H9 (cell line): ENCODE data around the gene TCN1. TPM values are rescaled to one million over a fixed set of nuclear protein-coding genes. Genes with fewer than 3 reads are reported as not detected.

Source experiments
- DNase-seq: peaks from one replicate; pipeline ENCODE4 v3.0.0-alpha.2; 2017
- H2AFZ ChIP-seq: one replicate; pipeline ENCODE4 v1.6.1; 2013; ENCODE audit warnings: mild to moderate bottlenecking, low read length, control low read depth, moderate library complexity
- H2AK5ac ChIP-seq: 2 replicates; pipeline ENCODE4 v1.6.1; 2013; ENCODE audit warnings: low read length, control low read depth, mixed read lengths; ENCODE audit not compliant: insufficient read length
- H2BK120ac ChIP-seq: one replicate; pipeline ENCODE4 v1.6.1; 2013; ENCODE audit warnings: low read depth, mild to moderate bottlenecking, low read length, control low read depth, inconsistent platforms; ENCODE audit not compliant: poor library complexity, severe bottlenecking
- H2BK12ac ChIP-seq: 2 replicates; pipeline ENCODE4 v1.6.1; 2013; ENCODE audit warnings: low read length, control low read depth, mixed read lengths, low read depth; ENCODE audit not compliant: insufficient read length
- H2BK15ac ChIP-seq: 2 replicates; pipeline ENCODE4 v1.6.1; 2013; ENCODE audit warnings: low read depth, low read length, control low read depth
- H2BK20ac ChIP-seq: one replicate; pipeline ENCODE4 v1.6.1; 2013; ENCODE audit warnings: low read depth, mild to moderate bottlenecking, low read length, control low read depth, inconsistent platforms; ENCODE audit not compliant: poor library complexity, severe bottlenecking
- H2BK5ac ChIP-seq: 2 replicates; pipeline ENCODE4 v1.6.1; 2013; ENCODE audit warnings: low read length, control low read depth, mixed read lengths; ENCODE audit not compliant: insufficient read length
- H3K14ac ChIP-seq: 2 replicates; pipeline ENCODE4 v1.6.1; 2013; ENCODE audit warnings: low read length, control low read depth; ENCODE audit not compliant: insufficient read depth
- H3K18ac ChIP-seq: 2 replicates; pipeline ENCODE4 v1.6.1; 2013; ENCODE audit warnings: low read depth, mild to moderate bottlenecking, mixed read lengths, low read length, control low read depth; ENCODE audit not compliant: insufficient read length
- H3K23ac ChIP-seq: 2 replicates; pipeline ENCODE4 v1.6.1; 2013; ENCODE audit warnings: low read length, control low read depth, mixed read lengths, low read depth; ENCODE audit not compliant: insufficient read length
- H3K23me2 ChIP-seq: 2 replicates; pipeline ENCODE4 v1.6.1; 2013; ENCODE audit warnings: low read depth, mild to moderate bottlenecking, mixed read lengths, low read length, control low read depth; ENCODE audit not compliant: insufficient read length, poor library complexity, severe bottlenecking
- H3K27ac ChIP-seq: 2 replicates; pipeline ENCODE4 v1.5.1; 2013; ENCODE audit warnings: low read length, control low read depth, mixed read lengths, low read depth; ENCODE audit not compliant: insufficient read length
- H3K27me3 ChIP-seq: 2 replicates; pipeline ENCODE4 v1.6.1; 2013; ENCODE audit warnings: low read length, control low read depth, inconsistent platforms; ENCODE audit not compliant: insufficient read depth
- H3K4ac ChIP-seq: 2 replicates; pipeline ENCODE4 v1.6.1; 2013; ENCODE audit warnings: low read depth, mild to moderate bottlenecking, control low read depth, inconsistent platforms, low read length, moderate library complexity
- H3K4me1 ChIP-seq: 2 replicates; pipeline ENCODE4 v1.6.1; 2013; ENCODE audit warnings: low read length, control low read depth, inconsistent platforms; ENCODE audit not compliant: insufficient read depth
- H3K4me2 ChIP-seq: 2 replicates; pipeline ENCODE4 v1.6.1; 2013; ENCODE audit warnings: low read length, control low read depth, mixed read lengths; ENCODE audit not compliant: insufficient read length, insufficient read depth
- H3K56ac ChIP-seq: 2 replicates; pipeline ENCODE4 v1.6.1; 2013; ENCODE audit warnings: low read depth, mild to moderate bottlenecking, mixed read lengths, low read length, control low read depth; ENCODE audit not compliant: insufficient read length
- H3K79me1 ChIP-seq: 2 replicates; pipeline ENCODE4 v1.6.1; 2013; ENCODE audit warnings: low read depth, mild to moderate bottlenecking, moderate library complexity, low read length, control low read depth, inconsistent platforms; ENCODE audit not compliant: insufficient read depth, poor library complexity, severe bottlenecking
- H3K79me2 ChIP-seq: 2 replicates; pipeline ENCODE4 v1.6.1; 2013; ENCODE audit warnings: low read length, control low read depth, inconsistent platforms; ENCODE audit not compliant: insufficient read depth
- H3K9ac ChIP-seq: 2 replicates; pipeline ENCODE4 v1.6.1; 2013; ENCODE audit warnings: low read length, control low read depth, mixed read lengths; ENCODE audit not compliant: insufficient read length; ENCODE audit errors: extremely low read depth
- H3K9me3 ChIP-seq: one replicate; pipeline ENCODE4 v1.6.1; 2013; ENCODE audit warnings: low read depth, low read length, inconsistent platforms; ENCODE audit not compliant: control insufficient read depth
- H3T11ph ChIP-seq: one replicate; pipeline ENCODE4 v1.6.1; 2013; ENCODE audit warnings: mild to moderate bottlenecking, low read length, control low read depth, inconsistent platforms
- H4K20me1 ChIP-seq: one replicate; pipeline ENCODE4 v1.6.1; 2013; ENCODE audit not compliant: control insufficient read depth, insufficient read length, insufficient read depth
- H4K5ac ChIP-seq: 2 replicates; pipeline ENCODE4 v1.6.1; 2013; ENCODE audit warnings: low read depth, mild to moderate bottlenecking, mixed read lengths, low read length, control low read depth; ENCODE audit not compliant: insufficient read length
- H4K8ac ChIP-seq: replicated peaks from 2 replicates; pipeline ENCODE4 v1.6.1; 2013; ENCODE audit warnings: low read length, control low read depth, mixed read lengths, low read depth; ENCODE audit not compliant: insufficient read length
- H4K91ac ChIP-seq: 2 replicates; pipeline ENCODE4 v1.6.1; 2013; ENCODE audit warnings: low read depth, mild to moderate bottlenecking, moderate library complexity, mixed read lengths, low read length, control low read depth; ENCODE audit not compliant: insufficient read length
- H3K27ac Mint-ChIP-seq, 3 experiments: 2 replicates in 2 of 3; 3 replicates in 1 of 3; pipeline ENCODE4 v1.8.0; 2020 to 2021; ENCODE audit warnings: mixed read lengths in 3 of 3, mild to moderate bottlenecking in 1 of 3, moderate library complexity in 1 of 3
- H3K27me3 Mint-ChIP-seq: 2 replicates; pipeline ENCODE4 v1.8.0; 2021; ENCODE audit warnings: low read depth, mild to moderate bottlenecking, moderate library complexity, mixed read lengths
- H3K36me3 Mint-ChIP-seq, 3 experiments: 2 replicates in 2 of 3; 3 replicates in 1 of 3; pipeline ENCODE4 v1.8.0; 2020 to 2021; ENCODE audit warnings: low read depth in 3 of 3, mixed read lengths in 3 of 3; ENCODE audit not compliant: insufficient read depth in 1 of 3
- H3K4me1 Mint-ChIP-seq, 2 experiments: 2 replicates each; pipeline ENCODE4 v1.8.0; 2020; ENCODE audit warnings: mixed read lengths in 2 of 2
- H3K4me3 Mint-ChIP-seq, 2 experiments: 2 replicates in 1 of 2; 3 replicates in 1 of 2; pipeline ENCODE4 v1.8.0; 2020 to 2021; ENCODE audit warnings: mild to moderate bottlenecking in 2 of 2, mixed read lengths in 2 of 2, moderate library complexity in 1 of 2
- H3K9me3 Mint-ChIP-seq, 2 experiments: 2 replicates in 1 of 2; 3 replicates in 1 of 2; pipeline ENCODE4 v1.8.0; 2020; ENCODE audit warnings: mild to moderate bottlenecking in 2 of 2, mixed read lengths in 2 of 2, moderate library complexity in 1 of 2
- WGBS: extraction: QIAGEN DNeasy Blood & Tissue Kit; methylation state at CpG from one replicate; pipeline ENCODE4 v1.1.7; 2013; ENCODE audit warnings: missing lambda C conversion rate, low lambda C conversion rate, mixed read lengths; ENCODE audit not compliant: insufficient read length; ENCODE audit errors: extremely low coverage; 5-methylcytosine and 5-hydroxymethylcytosine counted together
- total RNA-seq: library from RNA; stranded (reverse); gene quantifications from 2 replicates; pipeline ENCODE4 v1.2.1, GENCODE V29; 2021
- TF ChIP-seq, protein P1 (sequence below): fragments of 200-600 bp; sonication (generic); conservative IDR thresholded peaks from 3 replicates; pipeline ENCODE4 v1.8.0; 2021; ENCODE audit warnings: antibody characterized with exemption, mild to moderate bottlenecking

TCN1 gene
- total RNA-seq, 1 experiment from 2014 or later = not detected

GRCh38 chr11:59847626-59848025 is 18.7 kb downstream of the TCN1 start:
- Histone ChIP-seq H2AK5ac (no peak overlapping the region), H3K56ac (no peak overlapping the region), H2AFZ (no peak overlapping the region), H3K27me3 (no peaks in the 10 kb centered on the region), H4K91ac (no peak overlapping the region), H2BK15ac (no peak overlapping the region), H3K79me1 (no peaks in the 10 kb centered on the region), H2BK20ac (no peak overlapping the region), H3K79me2 (no peaks in the 10 kb centered on the region), H3K9me3 (no peaks in the 10 kb centered on the region), H3K4me1 (0 out of 2 replicates have a peak, but pooled peaks cover 3% of the 10 kb centered on the region), H3K14ac (no peak overlapping the region), H3K23ac (no peak overlapping the region), H2BK12ac (no peak overlapping the region), H3T11ph (no peak overlapping the region), H3K4me2 (no peak overlapping the region), H4K8ac (no peak overlapping the region), H4K20me1 (no peaks in the 10 kb centered on the region), H2BK5ac (no peak overlapping the region), H2BK120ac (no peak overlapping the region), H3K9ac (no peak overlapping the region), H4K5ac (no peak overlapping the region), H3K4ac (no peak overlapping the region), H3K23me2 (no peaks in the 10 kb centered on the region), H3K27ac (no peak overlapping the region), H3K18ac (no peak overlapping the region)
- DNase-seq = no peak
- Mint-ChIP-seq H3K4me1 (peaks cover 6% of the 10 kb centered on the region in 2 experiments), H3K27ac (no peak overlapping the region), H3K4me3 (no peak overlapping the region), H3K36me3 (no peaks in the 10 kb centered on the region), H3K27me3 (no peaks in the 10 kb centered on the region), H3K9me3 (no peaks in the 10 kb centered on the region)
- TF ChIP-seq, protein P1, sequence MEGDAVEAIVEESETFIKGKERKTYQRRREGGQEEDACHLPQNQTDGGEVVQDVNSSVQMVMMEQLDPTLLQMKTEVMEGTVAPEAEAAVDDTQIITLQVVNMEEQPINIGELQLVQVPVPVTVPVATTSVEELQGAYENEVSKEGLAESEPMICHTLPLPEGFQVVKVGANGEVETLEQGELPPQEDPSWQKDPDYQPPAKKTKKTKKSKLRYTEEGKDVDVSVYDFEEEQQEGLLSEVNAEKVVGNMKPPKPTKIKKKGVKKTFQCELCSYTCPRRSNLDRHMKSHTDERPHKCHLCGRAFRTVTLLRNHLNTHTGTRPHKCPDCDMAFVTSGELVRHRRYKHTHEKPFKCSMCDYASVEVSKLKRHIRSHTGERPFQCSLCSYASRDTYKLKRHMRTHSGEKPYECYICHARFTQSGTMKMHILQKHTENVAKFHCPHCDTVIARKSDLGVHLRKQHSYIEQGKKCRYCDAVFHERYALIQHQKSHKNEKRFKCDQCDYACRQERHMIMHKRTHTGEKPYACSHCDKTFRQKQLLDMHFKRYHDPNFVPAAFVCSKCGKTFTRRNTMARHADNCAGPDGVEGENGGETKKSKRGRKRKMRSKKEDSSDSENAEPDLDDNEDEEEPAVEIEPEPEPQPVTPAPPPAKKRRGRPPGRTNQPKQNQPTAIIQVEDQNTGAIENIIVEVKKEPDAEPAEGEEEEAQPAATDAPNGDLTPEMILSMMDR = no peak
- WGBS = no CpG with 5 or more reads among the region's 3 CpGs
